Adrenal gland (tissue), 5 donors: ENCODE results near the gene MAP1B.

Source experiments
- POLR2A ChIP-seq, 2 donors: fragments of 450-650 bp; IDR thresholded peaks; one replicate each; pipeline ENCODE4 v1.6.1; 2017; ENCODE audit warnings: antibody characterized with exemption in 2 of 2, mild to moderate bottlenecking in 2 of 2, moderate library complexity in 1 of 2
- TF ChIP-seq, protein P1 (sequence below), 6 experiments: fragments of 450-650 bp in 4 of 6; fragments of 200-600 bp in 2 of 6; sonication (generic) in 1 of 6; IDR thresholded peaks; 1 replicate in 5 of 6; 2 replicates in 1 of 6; pipeline versions ENCODE4 v1.5.1 to v1.8.0; 2016 to 2021; ENCODE audit warnings: antibody characterized with exemption in 6 of 6, mild to moderate bottlenecking in 2 of 6, moderate library complexity in 1 of 6
- donor health status: DM: no; HTN: no; CAD: no.

DNA sequence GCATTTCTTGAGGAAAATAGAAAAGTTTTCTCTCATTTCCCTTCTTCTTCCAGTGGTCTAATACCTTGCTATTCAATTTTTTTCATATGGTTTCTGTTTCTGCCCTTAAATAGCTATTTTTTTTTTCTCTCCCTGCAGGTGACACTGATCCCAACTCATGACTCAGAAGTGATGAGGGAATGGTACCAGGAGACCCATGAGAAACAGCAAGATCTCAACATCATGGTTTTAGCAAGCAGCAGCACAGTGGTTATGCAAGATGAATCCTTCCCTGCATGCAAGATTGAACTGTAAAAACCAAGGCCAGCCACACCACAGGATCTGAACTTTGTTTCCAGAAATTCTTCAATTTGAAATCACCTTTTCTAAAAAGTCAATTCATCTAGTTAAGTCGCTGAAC is 97.7 kb downstream of the MAP1B start:
- TF ChIP-seq, protein P1, sequence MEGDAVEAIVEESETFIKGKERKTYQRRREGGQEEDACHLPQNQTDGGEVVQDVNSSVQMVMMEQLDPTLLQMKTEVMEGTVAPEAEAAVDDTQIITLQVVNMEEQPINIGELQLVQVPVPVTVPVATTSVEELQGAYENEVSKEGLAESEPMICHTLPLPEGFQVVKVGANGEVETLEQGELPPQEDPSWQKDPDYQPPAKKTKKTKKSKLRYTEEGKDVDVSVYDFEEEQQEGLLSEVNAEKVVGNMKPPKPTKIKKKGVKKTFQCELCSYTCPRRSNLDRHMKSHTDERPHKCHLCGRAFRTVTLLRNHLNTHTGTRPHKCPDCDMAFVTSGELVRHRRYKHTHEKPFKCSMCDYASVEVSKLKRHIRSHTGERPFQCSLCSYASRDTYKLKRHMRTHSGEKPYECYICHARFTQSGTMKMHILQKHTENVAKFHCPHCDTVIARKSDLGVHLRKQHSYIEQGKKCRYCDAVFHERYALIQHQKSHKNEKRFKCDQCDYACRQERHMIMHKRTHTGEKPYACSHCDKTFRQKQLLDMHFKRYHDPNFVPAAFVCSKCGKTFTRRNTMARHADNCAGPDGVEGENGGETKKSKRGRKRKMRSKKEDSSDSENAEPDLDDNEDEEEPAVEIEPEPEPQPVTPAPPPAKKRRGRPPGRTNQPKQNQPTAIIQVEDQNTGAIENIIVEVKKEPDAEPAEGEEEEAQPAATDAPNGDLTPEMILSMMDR (IDR thresholded peaks at IDR 0.05) = no peak
- no peak for TF ChIP-seq POLR2A (IDR thresholded peaks at IDR 0.05)
